ENCODE measurements around the gene AGAP2. TPM values are rescaled to one million over a fixed set of nuclear protein-coding genes. Genes with fewer than 3 reads are reported as not detected.

The AGAP2 gene
- total and polyA plus RNA-seq, 2 of the 13 experiments (the other 11 are each of a cell fraction or from before 2014, with no cell fraction given), result 0.38 to 0.45 TPM

- peak; percentile 89; the same call in 1 of the 2 replicates for TF ChIP-seq SNAPC4 (CRISPR knock-in tag; IDR thresholded peaks at IDR 0.05)
- no peak for TF ChIP-seq ZNF556 (CRISPR knock-in tag; IDR thresholded peaks at IDR 0.05; ENCODE audit: borderline replicate concordance)
- peak; percentile 90; the same call in 1 of the 2 replicates for TF ChIP-seq ZNF766 (CRISPR knock-in tag; IDR thresholded peaks at IDR 0.05; ENCODE audit: borderline replicate concordance)
- TF ChIP-seq ZNF792 (CRISPR knock-in tag; IDR thresholded peaks at IDR 0.05), result peak; percentile 92
- TF ChIP-seq GMEB2 (CRISPR knock-in tag; IDR thresholded peaks at IDR 0.05; ENCODE audit: low read depth), result peak; percentile 26; the same call in 1 of the 2 replicates
- TF ChIP-seq MTF1 (CRISPR knock-in tag; IDR thresholded peaks at IDR 0.05), result peak; percentile 86; the same call in 1 of the 2 replicates
- TF ChIP-seq ZNF816 (CRISPR knock-in tag; IDR thresholded peaks at IDR 0.05; ENCODE audit: borderline replicate concordance), result no peak
- TF ChIP-seq RCOR2 (CRISPR knock-in tag; IDR thresholded peaks at IDR 0.05), result 0 out of 2 replicates have a peak, but pooled peaks have one; percentile 31
- TF ChIP-seq HNF1A (IDR thresholded peaks at IDR 0.05; ENCODE audit: low read depth), result no peak
- peak; percentile 55; the same call in 1 of the 2 replicates for TF ChIP-seq HNF1A (CRISPR knock-in tag; IDR thresholded peaks at IDR 0.05; ENCODE audit: borderline replicate concordance)
- no peak for TF ChIP-seq HOXA7 (CRISPR knock-in tag; IDR thresholded peaks at IDR 0.05)
- TF ChIP-seq KDM5A (IDR thresholded peaks at IDR 0.05; ENCODE audit: borderline replicate concordance, low read length), result peak; percentile 97
- TF ChIP-seq SKIL (CRISPR knock-in tag; IDR thresholded peaks at IDR 0.05; ENCODE audit: borderline replicate concordance), result no peak; the same call in 1 of the 2 replicates
- peak; percentile 85; the same call in 1 of the 2 replicates for TF ChIP-seq ZSCAN21 (CRISPR knock-in tag; IDR thresholded peaks at IDR 0.05; ENCODE audit: borderline replicate concordance)
- TF ChIP-seq ZKSCAN8 (CRISPR knock-in tag; IDR thresholded peaks at IDR 0.05; ENCODE audit: borderline replicate concordance), result peak; percentile 73; the same call in 1 of the 2 replicates
Measured at GRCh38 chr12:57782608-57783465, 44.3 kb upstream of the AGAP2 start, which contains the start of gene TSFM (continued).
